Neuronal stem cell (in vitro differentiated cells): ENCODE measurements around the gene SYCP3.

Source experiments
- DNase-seq: peaks from one replicate; pipeline ENCODE4 v3.0.0-alpha.2; 2013; ENCODE audit warnings: low spot score
- H2AFZ ChIP-seq: one replicate; pipeline ENCODE4 v1.6.1; 2013; ENCODE audit warnings: mild to moderate bottlenecking, low read length, inconsistent platforms
- H2AK5ac ChIP-seq: 2 replicates; pipeline ENCODE4 v1.6.1; 2013; ENCODE audit warnings: low read depth, mild to moderate bottlenecking, inconsistent platforms, low read length, moderate library complexity, mixed read lengths
- H2BK120ac ChIP-seq: 2 replicates; pipeline ENCODE4 v1.6.1; 2013; ENCODE audit warnings: low read depth, mild to moderate bottlenecking, inconsistent platforms, low read length, moderate library complexity, mixed read lengths
- H2BK12ac ChIP-seq: one replicate; pipeline ENCODE4 v1.6.1; 2013; ENCODE audit warnings: low read length, inconsistent platforms
- H2BK15ac ChIP-seq: 2 replicates; pipeline ENCODE4 v1.6.1; 2013; ENCODE audit warnings: mild to moderate bottlenecking, low read length, inconsistent platforms, mixed read lengths
- H2BK5ac ChIP-seq: one replicate; pipeline ENCODE4 v1.6.1; 2013; ENCODE audit warnings: inconsistent platforms, mild to moderate bottlenecking, low read length, moderate library complexity
- H3K14ac ChIP-seq: one replicate; pipeline ENCODE4 v1.6.1; 2013; ENCODE audit warnings: low read length, inconsistent platforms
- H3K18ac ChIP-seq: 2 replicates; pipeline ENCODE4 v1.6.1; 2013; ENCODE audit warnings: low read length, inconsistent platforms
- H3K23ac ChIP-seq: 2 replicates; pipeline ENCODE4 v1.6.1; 2013; ENCODE audit warnings: low read depth, mild to moderate bottlenecking, mixed read lengths, low read length, inconsistent platforms; ENCODE audit not compliant: poor library complexity
- H3K27ac ChIP-seq: replicated peaks from 3 replicates; pipeline ENCODE4 v1.5.1; 2013; ENCODE audit warnings: low read length, inconsistent platforms
- H3K27me3 ChIP-seq, 3 experiments: 2 replicates each; pipeline ENCODE4 v1.6.1; 2013; ENCODE audit warnings: low read length in 3 of 3, mild to moderate bottlenecking in 2 of 3, inconsistent platforms in 1 of 3, low read depth in 1 of 3, mixed read lengths in 1 of 3, moderate library complexity in 1 of 3; ENCODE audit not compliant: control insufficient read depth in 3 of 3, insufficient read depth in 3 of 3
- H3K36me3 ChIP-seq, 2 donors: replicated peaks in 1 of 2; 2 replicates each; pipeline ENCODE4 v1.6.1; 2013; ENCODE audit warnings: low read length in 2 of 2; ENCODE audit not compliant: control insufficient read depth in 2 of 2, insufficient read depth in 2 of 2
- H3K4ac ChIP-seq: 2 replicates; pipeline ENCODE4 v1.6.1; 2013; ENCODE audit warnings: inconsistent platforms, mild to moderate bottlenecking, low read length, moderate library complexity
- H3K4me1 ChIP-seq, 2 donors: 1 replicate in 1 of 2; 2 replicates in 1 of 2; pipeline ENCODE4 v1.6.1; 2013; ENCODE audit warnings: low read length in 2 of 2, low read depth in 1 of 2; ENCODE audit not compliant: control insufficient read depth in 2 of 2, insufficient read depth in 1 of 2
- H3K4me2 ChIP-seq: one replicate; pipeline ENCODE4 v1.6.1; 2013; ENCODE audit warnings: mild to moderate bottlenecking, low read length, inconsistent platforms; ENCODE audit not compliant: insufficient read depth, poor library complexity, severe bottlenecking
- H3K4me3 ChIP-seq, 2 donors: 2 replicates each; pipeline ENCODE4 v1.5.1; 2013; ENCODE audit warnings: low read length in 2 of 2, mild to moderate bottlenecking in 2 of 2, inconsistent platforms in 1 of 2, moderate library complexity in 1 of 2
- H3K79me1 ChIP-seq: one replicate; pipeline ENCODE4 v1.6.1; 2013; ENCODE audit warnings: low read depth, mild to moderate bottlenecking, inconsistent platforms, low read length, moderate library complexity
- H3K9ac ChIP-seq: one replicate; pipeline ENCODE4 v1.6.1; 2013; ENCODE audit warnings: mild to moderate bottlenecking, low read depth, low read length, inconsistent platforms; ENCODE audit not compliant: poor library complexity
- H3K9me3 ChIP-seq, 2 donors: replicated peaks in 1 of 2; 2 replicates each; pipeline versions ENCODE3 to v1.6.1; 2013; ENCODE audit warnings: low read length in 2 of 2, mild to moderate bottlenecking in 2 of 2, inconsistent platforms in 1 of 2, low read depth in 1 of 2, mixed read lengths in 1 of 2, moderate library complexity in 1 of 2; ENCODE audit not compliant: control insufficient read depth in 2 of 2, insufficient read depth in 1 of 2
- H4K8ac ChIP-seq: one replicate; pipeline ENCODE4 v1.6.1; 2013; ENCODE audit warnings: low read depth, mild to moderate bottlenecking, inconsistent platforms, low read length, moderate library complexity
- H4K91ac ChIP-seq: one replicate; pipeline ENCODE4 v1.6.1; 2013; ENCODE audit warnings: low read length, low read depth, mild to moderate bottlenecking, inconsistent platforms; ENCODE audit not compliant: poor library complexity
- WGBS, 2 donors: extraction: QIAGEN DNeasy Blood & Tissue Kit; methylation state at CpG; one replicate each; pipeline ENCODE4 v1.1.7; 2013; ENCODE audit warnings: missing lambda C conversion rate in 2 of 2, mixed read lengths in 1 of 2; ENCODE audit not compliant: insufficient read length in 2 of 2, insufficient replicate concordance in 1 of 2; ENCODE audit errors: extremely low coverage in 2 of 2; 5-methylcytosine and 5-hydroxymethylcytosine counted together

Gene SYCP3

DNA sequence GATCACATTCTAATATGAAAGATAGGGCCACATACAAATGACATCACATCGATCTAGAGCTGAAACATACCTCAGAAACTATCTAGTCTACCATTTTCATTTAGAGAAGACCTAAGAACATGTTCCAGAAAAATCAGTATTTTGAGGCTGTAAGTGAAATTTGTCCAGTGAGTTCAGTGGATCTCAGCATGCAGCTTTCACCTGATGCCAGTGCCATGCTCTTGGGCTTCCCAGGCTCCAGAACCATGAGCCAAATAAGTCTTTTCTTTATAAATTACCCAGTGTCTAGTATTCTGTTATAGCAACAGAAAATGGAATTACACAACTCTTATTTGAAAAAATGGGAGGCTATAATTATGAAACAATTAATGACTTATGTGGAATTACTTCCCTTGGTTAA, 32.9 kb downstream of the SYCP3 start:
- H3K9ac ChIP-seq: no peak overlapping the region
- no peak overlapping the region for H2BK12ac ChIP-seq
- H2AK5ac ChIP-seq: no peak overlapping the region
- no peak overlapping the region for H3K14ac ChIP-seq
- H2BK5ac ChIP-seq: no peak overlapping the region
- WGBS, 2 donors: no CpG with 5 or more reads among the region's 1 CpG
- H2AFZ ChIP-seq: no peak overlapping the region
- no peak overlapping the region for H3K18ac ChIP-seq
- no peaks in the 10 kb centered on the region for H3K79me1 ChIP-seq
- no peak overlapping the region for H3K23ac ChIP-seq
- H3K4ac ChIP-seq: no peak overlapping the region
- no peaks in the 10 kb centered on the region for H3K27me3 ChIP-seq
- H2BK15ac ChIP-seq: no peak overlapping the region
- H2BK120ac ChIP-seq: no peak overlapping the region
- H3K36me3 ChIP-seq: no peaks in the 10 kb centered on the region
- H4K8ac ChIP-seq: no peak overlapping the region
- H3K4me3 ChIP-seq: no peak overlapping the region
- no peak overlapping the region for H4K91ac ChIP-seq
- H3K9me3 ChIP-seq: no peaks in the 10 kb centered on the region
- H3K27ac ChIP-seq: no peak overlapping the region
- no peaks in the 10 kb centered on the region for H3K4me1 ChIP-seq
- DNase-seq: no peak
- H3K4me2 ChIP-seq: no peak overlapping the region

DNA sequence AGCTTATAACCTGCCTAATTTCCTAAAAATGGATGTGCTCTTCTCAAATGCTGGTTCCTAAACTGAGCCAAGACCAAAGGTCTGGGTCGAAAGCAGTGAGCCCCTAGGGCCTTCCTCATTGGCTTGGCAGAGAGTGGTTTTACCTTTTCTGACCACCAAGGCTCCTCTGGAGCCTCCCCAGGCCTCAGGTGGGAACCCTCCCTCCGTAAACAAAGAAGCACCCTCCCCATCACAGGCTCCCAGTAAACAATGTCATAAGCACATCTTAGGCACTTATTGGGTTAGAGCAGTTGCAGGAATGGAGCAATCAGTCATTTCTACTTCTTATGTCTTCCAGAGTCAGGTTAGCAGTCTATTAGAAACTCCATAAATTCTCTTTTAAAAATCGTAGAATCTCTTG, 35.8 kb downstream of the SYCP3 start:
- no peak for DNase-seq
- no peak overlapping the region for H2BK5ac ChIP-seq
- no peaks in the 10 kb centered on the region for H3K9me3 ChIP-seq
- no peak overlapping the region for H4K91ac ChIP-seq
- no peak overlapping the region for H2BK15ac ChIP-seq
- no peak overlapping the region for H3K18ac ChIP-seq
- H3K4me2 ChIP-seq: no peak overlapping the region
- no peaks in the 10 kb centered on the region for H3K4me1 ChIP-seq
- H3K27me3 ChIP-seq: no peaks in the 10 kb centered on the region
- H2BK12ac ChIP-seq: no peak overlapping the region
- no peaks in the 10 kb centered on the region for H3K79me1 ChIP-seq
- no peak overlapping the region for H3K4me3 ChIP-seq
- no peaks in the 10 kb centered on the region for H3K36me3 ChIP-seq
- H2AK5ac ChIP-seq: no peak overlapping the region
- no peak overlapping the region for H3K23ac ChIP-seq
- no peak overlapping the region for H3K27ac ChIP-seq
- H4K8ac ChIP-seq: no peak overlapping the region
- H3K14ac ChIP-seq: no peak overlapping the region
- WGBS, 2 donors: no CpG with 5 or more reads among the region's 3 CpGs
- no peak overlapping the region for H3K4ac ChIP-seq
- H2AFZ ChIP-seq: no peak overlapping the region
- H3K9ac ChIP-seq: no peak overlapping the region
- H2BK120ac ChIP-seq: no peak overlapping the region

DNA sequence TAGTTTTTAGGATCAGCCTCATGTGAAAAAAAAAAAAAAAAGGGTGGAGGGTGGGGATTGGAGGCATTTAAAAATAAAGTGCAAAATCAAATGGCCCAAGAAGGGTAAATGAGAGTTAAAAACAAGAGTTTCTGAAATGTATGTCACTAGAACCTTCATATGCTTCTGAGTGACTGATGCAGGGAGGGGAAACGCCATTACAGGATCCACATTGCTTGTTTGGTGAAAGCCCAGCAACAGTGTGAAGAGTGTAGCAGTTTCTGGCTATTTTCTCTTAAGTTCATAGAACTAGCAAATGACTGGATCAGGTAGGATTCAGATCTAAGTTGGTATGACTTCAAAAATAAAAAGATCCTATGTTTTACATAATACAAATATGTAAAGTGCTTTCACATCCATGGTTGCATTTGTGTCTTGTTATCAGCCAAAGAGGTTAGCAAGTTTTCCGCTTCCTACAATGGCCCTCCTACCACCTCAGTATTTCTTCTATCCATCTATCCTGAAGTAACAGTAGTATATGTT, 38.9 kb downstream of the SYCP3 start:
- no peak overlapping the region for H2BK15ac ChIP-seq

DNA sequence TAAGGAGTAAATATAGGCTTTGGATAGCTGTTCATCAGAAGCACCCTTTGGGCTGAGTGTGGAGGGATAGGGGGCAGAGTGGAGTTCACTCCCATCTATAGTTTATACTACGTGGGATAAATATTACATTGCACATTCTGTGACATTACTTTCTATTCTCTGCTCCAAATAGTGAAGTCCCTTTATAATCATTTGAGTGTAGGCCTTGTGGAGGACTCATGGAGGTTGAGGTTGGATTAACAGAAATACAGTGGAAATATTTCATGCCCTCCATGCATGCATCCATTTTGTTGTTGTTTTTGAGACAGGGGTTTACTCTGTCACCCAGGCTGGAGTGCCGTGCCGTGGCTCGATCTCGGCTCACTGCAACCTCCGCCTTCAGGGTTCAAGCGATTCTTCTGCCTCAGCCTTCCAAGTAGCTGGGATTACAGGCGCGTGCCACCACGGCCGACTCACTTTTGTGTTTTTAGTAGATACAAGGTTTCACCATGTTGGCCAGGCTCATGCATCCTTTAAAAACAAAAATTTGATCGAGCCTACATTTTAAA, 40.4 kb downstream of the SYCP3 start:
- Histone ChIP-seq H2BK120ac (no peak overlapping the region), H3K27ac (no peak overlapping the region), H3K4me2 (no peak overlapping the region), H3K9ac (no peak overlapping the region), H3K79me1 (peaks cover 2% of the 10 kb centered on the region), H3K18ac (no peak overlapping the region), H3K27me3 (peaks cover 0 to 23% (median 19%) of the 10 kb centered on the region in 3 experiments), H3K14ac (no peak overlapping the region), H4K8ac (no peak overlapping the region), H3K4ac (no peak overlapping the region), H3K23ac (no peak overlapping the region), H2AK5ac (no peak overlapping the region), H3K4me3 (peak overlapping the region in 1 of 2 donors; percentile 81), H3K36me3 (no peaks in the 10 kb centered on the region), H4K91ac (no peak overlapping the region), H3K9me3 (peaks cover 0 to 4% of the 10 kb centered on the region in 2 donors), H2BK5ac (no peak overlapping the region), H2BK15ac (no peak overlapping the region), H3K4me1 (peaks cover 0 to 2% of the 10 kb centered on the region in 2 donors), H2BK12ac (no peak overlapping the region), H2AFZ (peak overlapping the region; percentile 97)
- WGBS, 2 donors: no CpG with 5 or more reads among the region's 12 CpGs
- no peak for DNase-seq

More for the DNA sequence above, 38.9 kb downstream of the SYCP3 start:
- no peak overlapping the region for H3K27ac ChIP-seq
- no peak overlapping the region for H3K23ac ChIP-seq
- no peak overlapping the region for H4K8ac ChIP-seq
- no peak overlapping the region for H3K18ac ChIP-seq
- no peak overlapping the region for H2AFZ ChIP-seq
- no peak overlapping the region for H3K14ac ChIP-seq
- H2BK12ac ChIP-seq: no peak overlapping the region
- no peak for DNase-seq
- no peak overlapping the region for H3K9ac ChIP-seq
- no peak overlapping the region for H4K91ac ChIP-seq
- H3K4me1 ChIP-seq: peaks cover 0 to 2% of the 10 kb centered on the region in 2 donors
- H2AK5ac ChIP-seq: no peak overlapping the region
- no peak overlapping the region for H3K4me2 ChIP-seq
- no peaks in the 10 kb centered on the region for H3K36me3 ChIP-seq
- H3K9me3 ChIP-seq: no peaks in the 10 kb centered on the region
- H3K4me3 ChIP-seq: no peak overlapping the region
- peaks cover 2% of the 10 kb centered on the region for H3K79me1 ChIP-seq
- no peak overlapping the region for H2BK5ac ChIP-seq
- no peak overlapping the region for H3K4ac ChIP-seq
- no CpG with 5 or more reads among the region's 2 CpGs for WGBS, 2 donors
- peaks cover 0 to 20% (median 14%) of the 10 kb centered on the region in 3 experiments for H3K27me3 ChIP-seq
- no peak overlapping the region for H2BK120ac ChIP-seq
